ENCODE results near the gene HSPG2. TPM values are rescaled to one million over a fixed set of nuclear protein-coding genes. Genes with fewer than 3 reads are reported as not detected.
A peak's percentile ranks its signal among the peaks of the same experiment; 100 is the strongest.

HSPG2 gene
- polyA plus RNA-seq, 2 donors: 37.6 to 55.0 TPM

GRCh38 chr1:21935891-21936365 lies 1.2 kb downstream of the HSPG2 start:
- peak overlapping the region; percentile 62 to 72 for H3K4me3 ChIP-seq (ENCODE audit: low read depth in 1 of 2, low read length in 2 of 2)
- peaks cover 6 to 27% of the 10 kb centered on the region in 2 donors for H3K4me1 ChIP-seq (ENCODE audit: control insufficient read depth in 2 of 2, insufficient read depth in 2 of 2, low read length in 1 of 2)
- WGBS, 2 donors: 9 to 13% methylated on average over 5 to 8 of the region's 8 CpGs

GRCh38 chr1:21935393-21935804 lies 1.7 kb downstream of the HSPG2 start:
- H3K36me3 ChIP-seq (ENCODE audit: control insufficient read depth in 2 of 2, insufficient read depth in 2 of 2, low read length in 1 of 2): no peaks in the 10 kb centered on the region

More at GRCh38 chr1:21935891-21936365, 1.2 kb downstream of the HSPG2 start:
- Histone ChIP-seq H3K27ac (ENCODE audit: low read depth in 2 of 2, low read length in 1 of 2) (peak overlapping the region; percentile 87 to 90), H3K9me3 (ENCODE audit: control insufficient read depth in 2 of 2, insufficient read depth in 1 of 2, low read depth in 1 of 2, low read length in 1 of 2) (no peaks in the 10 kb centered on the region), H3K36me3 (ENCODE audit: control insufficient read depth in 2 of 2, insufficient read depth in 2 of 2, low read length in 1 of 2) (no peaks in the 10 kb centered on the region), H3K27me3 (ENCODE audit: control insufficient read depth in 1 of 2, insufficient read depth in 2 of 2, low read length in 2 of 2) (no peaks in the 10 kb centered on the region)

GRCh38 chr1:21933397-21934248 lies 3.5 kb downstream of the HSPG2 start:
- Histone ChIP-seq H3K9me3 (ENCODE audit: control insufficient read depth in 2 of 2, insufficient read depth in 1 of 2, low read depth in 1 of 2, low read length in 1 of 2) (no peaks in the 10 kb centered on the region), H3K27me3 (ENCODE audit: control insufficient read depth in 1 of 2, insufficient read depth in 2 of 2, low read length in 2 of 2) (no peaks in the 10 kb centered on the region), H3K27ac (ENCODE audit: low read depth in 2 of 2, low read length in 1 of 2) (peak overlapping the region; percentile 84 to 94), H3K4me1 (ENCODE audit: control insufficient read depth in 2 of 2, insufficient read depth in 2 of 2, low read length in 1 of 2) (peaks cover 6 to 29% of the 10 kb centered on the region in 2 donors), H3K4me3 (ENCODE audit: low read depth in 1 of 2, low read length in 2 of 2) (peak overlapping the region; percentile 6 to 13), H3K36me3 (ENCODE audit: control insufficient read depth in 2 of 2, insufficient read depth in 2 of 2, low read length in 1 of 2) (peaks cover 0 to 3% of the 10 kb centered on the region in 2 donors)
- 23 to 33% methylated on average over 17 to 19 of the region's 19 CpGs for WGBS, 2 donors

More at GRCh38 chr1:21935393-21935804, 1.7 kb downstream of the HSPG2 start:
- WGBS, 2 donors: 25 to 31% methylated on average over 10 of the region's 10 CpGs
- peak overlapping the region; percentile 27 to 72 for H3K4me3 ChIP-seq (ENCODE audit: low read depth in 1 of 2, low read length in 2 of 2)
- H3K4me1 ChIP-seq (ENCODE audit: control insufficient read depth in 2 of 2, insufficient read depth in 2 of 2, low read length in 1 of 2): peaks cover 6 to 29% of the 10 kb centered on the region in 2 donors
- peak overlapping the region; percentile 87 to 90 for H3K27ac ChIP-seq (ENCODE audit: low read depth in 2 of 2, low read length in 1 of 2)
- H3K27me3 ChIP-seq (ENCODE audit: control insufficient read depth in 1 of 2, insufficient read depth in 2 of 2, low read length in 2 of 2): no peaks in the 10 kb centered on the region
- no peaks in the 10 kb centered on the region for H3K9me3 ChIP-seq (ENCODE audit: control insufficient read depth in 2 of 2, insufficient read depth in 1 of 2, low read depth in 1 of 2, low read length in 1 of 2)

- H3K4me1 ChIP-seq (ENCODE audit: control insufficient read depth in 2 of 2, insufficient read depth in 2 of 2, low read length in 1 of 2): peaks cover 6 to 32% of the 10 kb centered on the region in 2 donors
- no peaks in the 10 kb centered on the region for H3K27me3 ChIP-seq (ENCODE audit: control insufficient read depth in 1 of 2, insufficient read depth in 2 of 2, low read length in 2 of 2)
- peaks cover 0 to 3% of the 10 kb centered on the region in 2 donors for H3K36me3 ChIP-seq (ENCODE audit: control insufficient read depth in 2 of 2, insufficient read depth in 2 of 2, low read length in 1 of 2)
- no peak overlapping the region for H3K4me3 ChIP-seq (ENCODE audit: low read depth in 1 of 2, low read length in 2 of 2)
- peak overlapping the region; percentile 76 to 87 for H3K27ac ChIP-seq (ENCODE audit: low read depth in 2 of 2, low read length in 1 of 2)
- 35 to 47% methylated on average over 7 of the region's 7 CpGs for WGBS, 2 donors
- no peaks in the 10 kb centered on the region for H3K9me3 ChIP-seq (ENCODE audit: control insufficient read depth in 2 of 2, insufficient read depth in 1 of 2, low read depth in 1 of 2, low read length in 1 of 2)
Observed at GRCh38 chr1:21932127-21932526, 5.0 kb downstream of the HSPG2 start.

- no peaks in the 10 kb centered on the region for H3K9me3 ChIP-seq (ENCODE audit: control insufficient read depth in 2 of 2, insufficient read depth in 1 of 2, low read depth in 1 of 2, low read length in 1 of 2)
- 35 to 49% methylated on average over 14 to 16 of the region's 16 CpGs for WGBS, 2 donors
- H3K36me3 ChIP-seq (ENCODE audit: control insufficient read depth in 2 of 2, insufficient read depth in 2 of 2, low read length in 1 of 2): peaks cover 0 to 3% of the 10 kb centered on the region in 2 donors
- H3K4me3 ChIP-seq (ENCODE audit: low read depth in 1 of 2, low read length in 2 of 2): no peak overlapping the region
- peaks cover 6 to 32% of the 10 kb centered on the region in 2 donors for H3K4me1 ChIP-seq (ENCODE audit: control insufficient read depth in 2 of 2, insufficient read depth in 2 of 2, low read length in 1 of 2)
- no peaks in the 10 kb centered on the region for H3K27me3 ChIP-seq (ENCODE audit: control insufficient read depth in 1 of 2, insufficient read depth in 2 of 2, low read length in 2 of 2)
- H3K27ac ChIP-seq (ENCODE audit: low read depth in 2 of 2, low read length in 1 of 2): peak overlapping the region; percentile 76 to 87
Observed at GRCh38 chr1:21931171-21932093, 5.7 kb downstream of the HSPG2 start.

- Histone ChIP-seq H3K36me3 (ENCODE audit: control insufficient read depth in 2 of 2, insufficient read depth in 2 of 2, low read length in 1 of 2) (peaks cover 0 to 3% of the 10 kb centered on the region in 2 donors), H3K27ac (ENCODE audit: low read depth in 2 of 2, low read length in 1 of 2) (peak overlapping the region; percentile 76 to 87), H3K9me3 (ENCODE audit: control insufficient read depth in 2 of 2, insufficient read depth in 1 of 2, low read depth in 1 of 2, low read length in 1 of 2) (no peaks in the 10 kb centered on the region), H3K4me3 (ENCODE audit: low read depth in 1 of 2, low read length in 2 of 2) (no peak overlapping the region), H3K4me1 (ENCODE audit: control insufficient read depth in 2 of 2, insufficient read depth in 2 of 2, low read length in 1 of 2) (peaks cover 6 to 32% of the 10 kb centered on the region in 2 donors), H3K27me3 (ENCODE audit: control insufficient read depth in 1 of 2, insufficient read depth in 2 of 2, low read length in 2 of 2) (no peaks in the 10 kb centered on the region)
- WGBS, 2 donors: 89% methylated on average over 6 of the region's 6 CpGs
Observed at GRCh38 chr1:21930629-21931170, 6.4 kb downstream of the HSPG2 start.

GRCh38 chr1:21930080-21930571 lies 7.0 kb downstream of the HSPG2 start:
- peaks cover 4 to 30% of the 10 kb centered on the region in 2 donors for H3K4me1 ChIP-seq (ENCODE audit: control insufficient read depth in 2 of 2, insufficient read depth in 2 of 2, low read length in 1 of 2)
- no peaks in the 10 kb centered on the region for H3K27me3 ChIP-seq (ENCODE audit: control insufficient read depth in 1 of 2, insufficient read depth in 2 of 2, low read length in 2 of 2)
- no peaks in the 10 kb centered on the region for H3K9me3 ChIP-seq (ENCODE audit: control insufficient read depth in 2 of 2, insufficient read depth in 1 of 2, low read depth in 1 of 2, low read length in 1 of 2)
- H3K27ac ChIP-seq (ENCODE audit: low read depth in 2 of 2, low read length in 1 of 2): peak overlapping the region; percentile 61 to 67
- no peak overlapping the region for H3K4me3 ChIP-seq (ENCODE audit: low read depth in 1 of 2, low read length in 2 of 2)
- peaks cover 0 to 3% of the 10 kb centered on the region in 2 donors for H3K36me3 ChIP-seq (ENCODE audit: control insufficient read depth in 2 of 2, insufficient read depth in 2 of 2, low read length in 1 of 2)
- WGBS, 2 donors: 48 to 55% methylated on average over 8 of the region's 8 CpGs

- no peaks in the 10 kb centered on the region for H3K9me3 ChIP-seq (ENCODE audit: control insufficient read depth in 2 of 2, insufficient read depth in 1 of 2, low read depth in 1 of 2, low read length in 1 of 2)
- no peaks in the 10 kb centered on the region for H3K27me3 ChIP-seq (ENCODE audit: control insufficient read depth in 1 of 2, insufficient read depth in 2 of 2, low read length in 2 of 2)
- peaks cover 0 to 23% of the 10 kb centered on the region in 2 donors for H3K4me1 ChIP-seq (ENCODE audit: control insufficient read depth in 2 of 2, insufficient read depth in 2 of 2, low read length in 1 of 2)
- no peak overlapping the region for H3K4me3 ChIP-seq (ENCODE audit: low read depth in 1 of 2, low read length in 2 of 2)
- 53 to 57% methylated on average over 12 of the region's 12 CpGs for WGBS, 2 donors
- H3K27ac ChIP-seq (ENCODE audit: low read depth in 2 of 2, low read length in 1 of 2): peak overlapping the region; percentile 87 to 91
- peaks cover 0 to 3% of the 10 kb centered on the region in 2 donors for H3K36me3 ChIP-seq (ENCODE audit: control insufficient read depth in 2 of 2, insufficient read depth in 2 of 2, low read length in 1 of 2)
Observed at GRCh38 chr1:21927533-21928237, 9.4 kb downstream of the HSPG2 start.

Data from esophagus (tissue), 2 donors.